Stimulated activated CD8-positive, alpha-beta memory T cell treated with anti-CD3 and anti-CD28 coated beads, Interleukin-12 subunit alpha, Interleukin-12 subunit beta, amount 100 ng/mL, for 24 hours (primary cell): ENCODE measurements around the gene ANTXR1.

Source experiments
- DNase-seq: peaks from one replicate; pipeline ENCODE4 v3.0.0-alpha.2; 2020; ENCODE audit errors: extremely low read depth

Gene ANTXR1

GRCh38 chr2:69133898-69134297, 120.9 kb downstream of the ANTXR1 start:
- no peak for DNase-seq

- DNase-seq = no peak
These were observed 121.4 kb downstream of the ANTXR1 start for GRCh38 chr2:69134306-69134945.

- DNase-seq = no peak
These were observed 125.3 kb downstream of the ANTXR1 start for GRCh38 chr2:69138247-69138772.

GRCh38 chr2:69138793-69139459, 125.9 kb downstream of the ANTXR1 start:
- DNase-seq = no peak

GRCh38 chr2:69139778-69140670, 127.0 kb downstream of the ANTXR1 start:
- no peak for DNase-seq

GRCh38 chr2:69141061-69141460, 128.1 kb downstream of the ANTXR1 start:
- no peak for DNase-seq

- DNase-seq = no peak
These were observed 130.9 kb downstream of the ANTXR1 start for GRCh38 chr2:69143748-69144360.

- no peak for DNase-seq
These were observed 132.2 kb downstream of the ANTXR1 start for GRCh38 chr2:69145204-69145603.

- no peak for DNase-seq
These were observed 135.0 kb downstream of the ANTXR1 start for GRCh38 chr2:69147841-69148533.

- no peak for DNase-seq
These were observed 136.7 kb downstream of the ANTXR1 start for GRCh38 chr2:69149631-69150215.

GRCh38 chr2:69151931-69152330, 139.0 kb downstream of the ANTXR1 start:
- no peak for DNase-seq

GRCh38 chr2:69152847-69153583, 140.0 kb downstream of the ANTXR1 start:
- DNase-seq = no peak

- DNase-seq = no peak
These were observed 141.1 kb downstream of the ANTXR1 start for GRCh38 chr2:69154106-69154505.

- no peak for DNase-seq
These were observed 143.6 kb downstream of the ANTXR1 start for GRCh38 chr2:69156624-69157023.

GRCh38 chr2:69157441-69157840, 144.5 kb downstream of the ANTXR1 start:
- DNase-seq = no peak

GRCh38 chr2:69159986-69160385, 147.0 kb downstream of the ANTXR1 start:
- DNase-seq = no peak

GRCh38 chr2:69162057-69162456, 149.1 kb downstream of the ANTXR1 start:
- no peak for DNase-seq

- no peak for DNase-seq
These were observed 150.1 kb downstream of the ANTXR1 start for GRCh38 chr2:69163109-69163508.

GRCh38 chr2:69163556-69163955, 150.6 kb downstream of the ANTXR1 start:
- DNase-seq = no peak

GRCh38 chr2:69164061-69164778, 151.2 kb downstream of the ANTXR1 start:
- DNase-seq = no peak
